Thyroid gland (tissue), 4 donors: Measurements from ENCODE around the gene PDHX. TPM values are rescaled to one million over a fixed set of nuclear protein-coding genes. Genes with fewer than 3 reads are reported as not detected.

ENCODE experiments used
- DNase-seq, 2 donors: peaks; one replicate each; pipeline ENCODE4 v3.0.0-alpha.2; 2019
- H3K27ac ChIP-seq, 3 donors: fragments of 200-600 bp; sonication (generic); 1 replicate in 2 of 3; 2 replicates in 1 of 3; pipeline ENCODE4 v1.5.1; 2016 to 2019; ENCODE audit warnings: mild to moderate bottlenecking in 1 of 3, moderate library complexity in 1 of 3
- H3K27me3 ChIP-seq: fragments of 200-600 bp; sonication (generic); one replicate; pipeline ENCODE4 v1.5.1; 2019
- H3K36me3 ChIP-seq, 2 donors: fragments of 200-600 bp; sonication (generic); one replicate each; pipeline ENCODE4 v1.5.1; 2016 to 2019
- H3K4me1 ChIP-seq, 2 donors: fragments of 200-600 bp; sonication (generic); one replicate each; pipeline ENCODE4 v1.5.1; 2017 to 2019
- H3K4me3 ChIP-seq, 3 donors: fragments of 200-600 bp; sonication (generic); replicated peaks in 1 of 3; 1 replicate in 2 of 3; 2 replicates in 1 of 3; pipeline ENCODE4 v1.5.1; 2016; ENCODE audit warnings: mild to moderate bottlenecking in 1 of 3
- H3K9me3 ChIP-seq: fragments of 200-600 bp; sonication (generic); one replicate; pipeline ENCODE4 v1.5.1; 2017
- CTCF ChIP-seq, 6 experiments: fragments of 200-600 bp in 3 of 6; fragments of 450-650 bp in 3 of 6; sonication (generic) in 3 of 6; IDR thresholded peaks; one replicate each; pipeline ENCODE4 v1.5.1; 2016 to 2019; ENCODE audit warnings: antibody characterized with exemption in 6 of 6, mild to moderate bottlenecking in 2 of 6, inconsistent platforms in 1 of 6, moderate library complexity in 1 of 6
- POLR2A ChIP-seq, 2 donors: fragments of 450-650 bp; IDR thresholded peaks; one replicate each; pipeline ENCODE4 v1.6.1; 2017; ENCODE audit warnings: antibody characterized with exemption in 2 of 2, mild to moderate bottlenecking in 2 of 2, moderate library complexity in 1 of 2
- WGBS, 2 donors: methylation state at CpG; one replicate each; pipeline ENCODE4 v1.1.5; 2017; 5-methylcytosine and 5-hydroxymethylcytosine counted together
- intact Hi-C: fragments of 100-400 bp; cut with DNase I; formaldehyde crosslinking; loops from one replicate; pipeline ENCODE4 v1.15.1; 2023
- total RNA-seq, 4 donors: library from RNA; depleted of rRNA; stranded (reverse); fragments of >200 nt; gene quantifications; one replicate each; pipeline ENCODE4 v1.2.3, GENCODE V29; 2016

The PDHX gene
- 10 to 100 TPM; 30.8 to 35.2 (median 31.2) TPM for total RNA-seq

DNA sequence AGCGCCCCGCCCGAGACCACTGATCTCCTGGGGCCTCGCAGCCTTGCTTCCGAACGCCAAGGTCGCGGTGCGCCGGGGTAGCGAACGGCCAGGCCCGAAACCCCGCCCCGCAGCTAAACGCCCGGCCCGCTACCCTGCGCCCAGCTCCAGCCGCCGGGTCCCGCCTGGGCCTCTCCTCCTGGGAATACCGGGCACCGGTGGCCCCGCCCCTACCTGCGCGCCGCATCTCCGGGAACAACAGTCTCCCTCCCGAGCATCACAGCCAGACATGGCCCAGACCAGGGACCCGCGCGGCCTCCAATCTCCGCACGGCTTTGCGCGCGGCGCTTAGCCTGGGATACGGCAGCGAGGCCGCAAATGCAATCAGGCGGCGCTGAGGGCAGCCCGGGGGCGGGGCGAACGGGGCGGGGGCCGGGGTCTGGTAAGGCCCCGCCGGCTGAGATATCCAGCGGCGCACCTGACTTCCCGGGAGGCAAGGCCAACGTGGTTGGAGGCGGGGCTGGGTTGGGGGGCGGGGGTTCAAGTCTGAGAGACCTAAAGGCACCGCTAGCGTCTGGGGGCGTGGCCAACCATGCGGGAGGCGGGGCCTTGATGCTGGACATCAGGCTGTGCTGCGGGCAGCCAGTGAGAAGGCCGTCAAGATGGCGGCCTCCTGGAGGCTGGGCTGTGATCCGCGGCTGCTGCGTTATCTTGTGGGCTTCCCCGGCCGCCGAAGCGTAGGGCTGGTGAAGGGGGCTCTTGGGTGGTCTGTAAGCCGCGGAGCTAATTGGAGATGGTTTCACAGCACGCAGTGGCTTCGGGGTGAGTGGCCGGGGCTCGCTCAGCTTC, at the start of gene PDHX, which contains the start of gene APIP:
PDHX (plus strand) TSS at position 604 of the 828 bp plus-strand sequence; CDS start at position 642, 38 bp downstream.
APIP (minus strand) TSS at position 365 of the 828 bp plus-strand sequence; CDS start at position 270, 95 bp downstream.
- Histone ChIP-seq H3K36me3 (no peaks in the 10 kb centered on the region), H3K4me1 (peaks cover 15 to 16% of the 10 kb centered on the region in 2 donors), H3K27me3 (no peaks in the 10 kb centered on the region), H3K27ac (peak within 1 kb of the TSS; percentile 83 to 96 (median 94)), H3K9me3 (no peaks in the 10 kb centered on the region), H3K4me3 (peak within 1 kb of the TSS; percentile 83 to 91 (median 86))
- DNase-seq, result peak; percentile 100
- TF ChIP-seq CTCF (IDR thresholded peaks at IDR 0.05), result peak in 1 of 6 experiments; percentile 6
- TF ChIP-seq POLR2A (IDR thresholded peaks at IDR 0.05), result peak; percentile 91 to 95
- intact Hi-C loops, result no loop called here
- 1% methylated on average over 16 to 21 of the region's 79 CpGs for WGBS, 2 donors

GRCh38 chr11:34869425-34869824, 47.0 kb upstream of the PDHX start:
- intact Hi-C loops, result no loop called here
- no peak for DNase-seq
- Histone ChIP-seq H3K4me1 (no peaks in the 10 kb centered on the region), H3K36me3 (no peaks in the 10 kb centered on the region), H3K27ac (no peak overlapping the region), H3K27me3 (no peaks in the 10 kb centered on the region), H3K9me3 (no peaks in the 10 kb centered on the region), H3K4me3 (no peak overlapping the region)
- TF ChIP-seq CTCF (IDR thresholded peaks at IDR 0.05) (no peak), POLR2A (IDR thresholded peaks at IDR 0.05) (no peak)
- 67 to 70% methylated on average over 3 of the region's 3 CpGs for WGBS, 2 donors

- no peaks in the 10 kb centered on the region for H3K4me1 ChIP-seq
- no peak overlapping the region for H3K27ac ChIP-seq
- intact Hi-C loops, result no loop called here
- DNase-seq, result no peak
- H3K27me3 ChIP-seq, result no peaks in the 10 kb centered on the region
- H3K4me3 ChIP-seq, result no peak overlapping the region
- WGBS, 2 donors, result 79 to 91% methylated on average over 5 of the region's 5 CpGs
- no peaks in the 10 kb centered on the region for H3K36me3 ChIP-seq
- no peaks in the 10 kb centered on the region for H3K9me3 ChIP-seq
- no peak for TF ChIP-seq CTCF (IDR thresholded peaks at IDR 0.05)
Measured at GRCh38 chr11:34870548-34871196, 45.7 kb upstream of the PDHX start.

- DNase-seq, result no peak
- WGBS, 2 donors, result 93 to 98% methylated on average over 4 of the region's 4 CpGs
- intact Hi-C loops, result no loop called here
- Histone ChIP-seq H3K27me3 (no peaks in the 10 kb centered on the region), H3K27ac (no peak overlapping the region), H3K36me3 (no peaks in the 10 kb centered on the region), H3K9me3 (no peaks in the 10 kb centered on the region), H3K4me1 (peaks cover 0 to 9% of the 10 kb centered on the region in 2 donors), H3K4me3 (no peak overlapping the region)
- no peak for TF ChIP-seq POLR2A (IDR thresholded peaks at IDR 0.05)
- TF ChIP-seq CTCF (IDR thresholded peaks at IDR 0.05), result no peak
Measured at GRCh38 chr11:34874202-34874601, 42.2 kb upstream of the PDHX start.
